ENCODE data around the gene KL. TPM values are rescaled to one million over a fixed set of nuclear protein-coding genes. Genes with fewer than 3 reads are reported as not detected.

Gene KL
- polyA plus RNA-seq, 1 experiment, result not detected

- no peak for TF ChIP-seq CTCF (IDR thresholded peaks at IDR 0.05; ENCODE audit: low read depth, low read length)
- DNase-seq (ENCODE audit: low read depth, low spot score), result no peak
- Histone ChIP-seq H3K27me3 (ENCODE audit: control insufficient read depth, insufficient read depth, low read length) (peaks cover 4% of the 10 kb centered on the region), H3K4me3 (ENCODE audit: low read depth, low read length) (no peak overlapping the region), H3K27ac (ENCODE audit: low read depth, low read length) (no peak overlapping the region), H3K9me3 (ENCODE audit: control insufficient read depth, insufficient read depth, low read length) (no peaks in the 10 kb centered on the region)
- CTCF ChIA-PET, result interaction anchor here (0.9 kb wide), 1 partner anchor 24 kb away, joined by 3 read pairs; no protein-coding TSS in a partner anchor
- POLR2A ChIA-PET, result no interaction called here
Measured at GRCh38 chr13:33033986-33034385, 17.8 kb downstream of the KL start.

GRCh38 chr13:33034882-33035520 lies 18.8 kb downstream of the KL start:
- ChIA-PET POLR2A (no interaction called here), CTCF (no interaction called here)
- DNase-seq (ENCODE audit: low read depth, low spot score), result no peak
- H3K27ac ChIP-seq (ENCODE audit: low read depth, low read length), result no peak overlapping the region
- no peak for TF ChIP-seq CTCF (IDR thresholded peaks at IDR 0.05; ENCODE audit: low read depth, low read length)
- no peaks in the 10 kb centered on the region for H3K9me3 ChIP-seq (ENCODE audit: control insufficient read depth, insufficient read depth, low read length)
- H3K27me3 ChIP-seq (ENCODE audit: control insufficient read depth, insufficient read depth, low read length), result peaks cover 4% of the 10 kb centered on the region
- no peak overlapping the region for H3K4me3 ChIP-seq (ENCODE audit: low read depth, low read length)

GRCh38 chr13:33037673-33038072 lies 21.4 kb downstream of the KL start:
- POLR2A ChIA-PET, result no interaction called here
- no peak for TF ChIP-seq CTCF (IDR thresholded peaks at IDR 0.05; ENCODE audit: low read depth, low read length)
- H3K27ac ChIP-seq (ENCODE audit: low read depth, low read length), result no peak overlapping the region
- H3K4me3 ChIP-seq (ENCODE audit: low read depth, low read length), result no peak overlapping the region
- DNase-seq (ENCODE audit: low read depth, low spot score), result no peak
- CTCF ChIA-PET, result no interaction called here
- H3K27me3 ChIP-seq (ENCODE audit: control insufficient read depth, insufficient read depth, low read length), result peaks cover 4% of the 10 kb centered on the region
- no peaks in the 10 kb centered on the region for H3K9me3 ChIP-seq (ENCODE audit: control insufficient read depth, insufficient read depth, low read length)

GRCh38 chr13:33040090-33040489 lies 23.9 kb downstream of the KL start:
- POLR2A ChIA-PET, result no interaction called here

More at GRCh38 chr13:33040090-33040489, 23.9 kb downstream of the KL start:
- Histone ChIP-seq H3K27ac (ENCODE audit: low read depth, low read length) (no peak overlapping the region), H3K9me3 (ENCODE audit: control insufficient read depth, insufficient read depth, low read length) (no peaks in the 10 kb centered on the region), H3K4me3 (ENCODE audit: low read depth, low read length) (no peak overlapping the region), H3K27me3 (ENCODE audit: control insufficient read depth, insufficient read depth, low read length) (peaks cover 4% of the 10 kb centered on the region)
- CTCF ChIA-PET, result no interaction called here
- DNase-seq (ENCODE audit: low read depth, low spot score), result no peak
- no peak for TF ChIP-seq CTCF (IDR thresholded peaks at IDR 0.05; ENCODE audit: low read depth, low read length)

Measured in AG04450 (cell line).